ENCODE results near the gene FCN2.

GRCh38 chr9:134875371-134875770 is 5.2 kb upstream of the FCN2 start:
- TF ChIP-seq SUZ12 (IDR thresholded peaks at IDR 0.05; ENCODE audit: low read depth, low read length) (no peak), HOXA9 (CRISPR knock-in tag; IDR thresholded peaks at IDR 0.05; ENCODE audit: borderline replicate concordance) (no peak), ERF (CRISPR knock-in tag; IDR thresholded peaks at IDR 0.05) (no peak), CTCF (CRISPR knock-in tag; IDR thresholded peaks at IDR 0.05) (no peak), IKZF5 (CRISPR knock-in tag; IDR thresholded peaks at IDR 0.05) (no peak), ELF1 (CRISPR knock-in tag; IDR thresholded peaks at IDR 0.05) (no peak)

Measured in HepG2 (cell line).